ENCODE measurements around the gene EFNA4.

DNA sequence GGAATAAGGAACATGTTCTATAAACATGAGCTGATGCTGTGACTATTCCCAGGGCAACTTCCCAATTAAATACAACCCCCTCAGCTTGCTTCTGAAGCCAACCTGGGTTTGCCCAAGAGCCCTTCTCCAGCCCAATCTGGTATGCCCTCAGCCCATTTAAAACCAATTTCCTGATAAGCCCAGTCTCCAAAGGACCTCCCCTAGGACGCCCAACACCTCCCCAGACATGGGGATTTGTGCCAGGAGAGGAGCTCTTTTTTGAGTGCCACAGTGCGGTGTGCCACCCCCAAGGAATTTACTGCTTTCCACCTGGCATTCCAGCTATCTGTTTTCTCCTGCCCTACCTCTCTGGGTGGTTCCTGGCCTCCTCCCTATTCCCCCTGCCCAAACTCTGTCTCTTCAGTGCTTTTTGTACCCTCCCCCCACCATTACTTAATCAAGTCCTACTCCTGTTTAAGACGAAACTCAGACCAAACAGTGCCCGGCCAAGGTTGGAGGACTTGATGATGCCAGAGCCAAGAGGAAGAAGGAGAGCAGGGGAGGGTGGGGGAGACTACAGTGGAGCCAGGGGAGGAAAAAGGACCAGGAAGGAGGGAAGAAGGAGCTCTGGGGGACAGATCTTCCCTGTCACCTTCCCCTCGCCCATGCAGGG is 52.7 kb downstream of the EFNA4 start:
- TF ChIP-seq CTCF (IDR thresholded peaks at IDR 0.05) (no peak), POLR2A (IDR thresholded peaks at IDR 0.05) (no peak)

Data from heart left ventricle (tissue), 13 donors.